OCI-M2 (cell line): ENCODE results near the gene GIT1.

ENCODE experiments used
- DNase-seq: peaks from one replicate; lab custom pipeline; 2025; ENCODE audit not compliant: unreplicated experiment; lab: John Stamatoyannopoulos, UW

Gene GIT1

DNA sequence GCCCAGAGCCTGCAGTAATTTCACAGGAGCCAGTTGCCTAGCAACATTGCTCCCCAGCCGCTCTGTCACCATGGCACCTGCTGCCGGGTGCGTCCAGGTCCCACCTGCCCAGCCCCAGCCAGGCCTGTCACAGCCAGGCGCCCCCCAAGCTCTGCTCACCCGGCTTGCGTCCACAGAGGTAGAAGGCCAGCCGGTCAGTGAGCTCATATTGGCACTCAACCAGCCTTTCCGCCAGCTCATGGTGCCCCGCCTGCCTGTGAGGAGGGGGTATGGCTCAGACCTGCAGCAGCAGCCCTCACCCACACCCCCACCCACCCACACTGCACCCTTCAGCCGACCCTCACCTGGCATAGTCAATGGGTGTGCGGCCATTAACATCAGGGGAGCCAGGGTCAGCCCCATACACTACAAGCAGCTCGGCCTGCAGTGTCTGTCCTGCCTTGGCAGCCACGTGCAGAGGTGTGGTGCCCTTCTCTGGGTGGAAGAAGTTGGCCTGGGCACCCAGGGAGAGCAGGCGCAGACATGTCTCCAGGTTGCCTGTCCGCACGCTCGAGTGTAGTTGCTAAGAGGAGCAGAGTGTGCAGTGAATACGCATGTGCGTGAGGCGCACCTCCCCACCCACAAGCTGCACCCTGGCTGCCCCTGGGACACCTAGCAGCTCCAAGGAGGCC, 7.7 kb downstream of the GIT1 start:
- DNase-seq = no peak

- no peak for DNase-seq
Observed at GRCh38 chr17:29579866-29580771, 9.3 kb downstream of the GIT1 start.

GRCh38 chr17:29578626-29579485, 10.6 kb downstream of the GIT1 start:
- DNase-seq = no peak

DNA sequence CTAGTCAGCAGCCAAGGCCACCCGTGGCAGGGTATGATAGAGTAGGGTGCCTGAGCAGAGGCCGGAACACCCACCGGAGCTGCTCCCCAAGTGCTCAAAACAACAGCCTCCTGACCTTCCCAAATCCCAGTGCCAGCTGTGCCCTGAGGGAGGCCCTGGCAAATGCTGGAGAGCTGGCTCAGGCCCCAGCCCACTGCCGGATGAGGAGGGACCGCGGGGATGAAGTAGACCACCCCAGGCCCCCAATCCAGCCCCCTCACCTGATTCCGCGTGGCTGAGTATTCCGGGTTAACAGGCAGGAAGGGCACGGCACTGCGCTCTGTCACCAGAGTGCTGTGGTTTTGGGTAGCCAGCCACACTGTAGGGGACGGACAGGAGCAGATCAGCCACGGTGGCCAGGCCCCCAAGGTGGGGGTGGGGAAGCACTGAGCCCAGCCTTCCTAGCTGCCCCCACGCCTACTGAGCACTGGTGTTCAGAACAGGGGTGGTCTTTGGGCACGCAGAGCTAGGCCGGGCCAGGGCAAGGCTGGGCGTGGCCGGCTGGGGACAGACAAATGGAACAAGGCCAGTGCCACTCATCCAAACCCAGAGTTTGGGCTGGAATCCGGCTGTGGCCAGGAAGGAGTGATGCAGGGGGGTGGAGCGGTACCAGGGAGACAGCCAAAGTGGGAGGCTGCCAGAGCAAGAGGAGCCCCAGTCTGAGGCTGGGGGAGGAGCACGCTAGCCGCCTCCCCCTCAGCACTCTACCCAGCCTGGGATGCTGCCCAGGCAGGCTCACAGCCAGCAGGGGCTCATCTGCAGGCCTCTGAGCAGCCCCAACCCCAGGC, 11.8 kb downstream of the GIT1 start:
- no peak for DNase-seq

DNA sequence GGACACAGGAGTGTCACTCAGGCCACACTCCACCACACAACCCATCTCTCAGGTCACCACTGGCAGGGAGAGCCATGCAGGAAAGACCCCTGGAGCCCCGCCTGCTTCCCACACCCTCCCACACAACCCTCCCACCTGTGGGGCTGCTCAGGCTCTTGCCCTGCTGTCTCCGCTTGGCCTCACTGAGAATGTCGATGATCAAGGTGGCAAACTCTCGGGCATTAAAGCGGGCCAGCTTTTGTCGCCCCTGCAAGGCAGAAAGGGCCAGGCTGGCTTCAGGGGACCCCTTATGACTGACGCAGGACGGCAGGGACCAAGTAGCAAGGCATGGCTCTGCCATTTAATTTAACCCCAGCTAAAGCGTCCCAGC, 12.5 kb downstream of the GIT1 start:
- no peak for DNase-seq

GRCh38 chr17:29576214-29577000, 13.0 kb downstream of the GIT1 start:
- DNase-seq = no peak

DNA sequence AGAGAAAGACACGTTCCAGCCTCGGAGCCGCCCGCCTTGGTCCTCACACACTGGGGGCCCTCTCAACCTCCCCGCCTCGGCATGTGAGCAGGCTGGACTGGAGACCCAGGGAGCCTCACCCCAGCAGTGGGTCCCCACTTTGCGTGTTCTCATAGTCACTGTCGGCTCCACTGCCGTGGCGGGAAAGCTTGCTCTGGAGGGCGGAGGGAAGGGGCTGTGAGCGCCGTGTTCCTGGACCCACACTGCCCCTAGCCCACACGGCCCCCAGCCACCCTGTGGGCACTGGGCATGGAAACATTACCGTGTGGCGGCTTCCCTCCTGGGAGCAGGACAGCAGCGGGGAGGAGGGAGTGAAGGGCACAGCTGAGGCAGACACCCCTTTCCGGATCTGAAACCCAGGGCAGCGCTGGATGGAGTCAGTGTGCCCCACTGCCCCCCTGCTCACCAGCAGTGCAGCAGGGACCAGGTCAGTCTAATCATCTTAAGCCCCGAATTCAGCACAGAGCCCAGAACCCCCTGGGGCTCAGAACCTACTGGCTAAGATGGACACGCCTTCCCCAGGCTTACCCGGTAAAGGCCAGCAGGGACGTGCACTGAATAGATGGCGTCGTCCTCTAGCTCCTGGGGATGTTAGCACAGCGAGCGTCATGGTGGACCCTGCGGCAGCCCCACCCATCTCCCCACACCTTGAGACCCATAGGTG, 13.8 kb downstream of the GIT1 start:
- DNase-seq = no peak

GRCh38 chr17:29574732-29575510, 14.5 kb downstream of the GIT1 start:
- DNase-seq = no peak

- DNase-seq = no peak
Observed at GRCh38 chr17:29573871-29574731, 15.3 kb downstream of the GIT1 start.

DNA sequence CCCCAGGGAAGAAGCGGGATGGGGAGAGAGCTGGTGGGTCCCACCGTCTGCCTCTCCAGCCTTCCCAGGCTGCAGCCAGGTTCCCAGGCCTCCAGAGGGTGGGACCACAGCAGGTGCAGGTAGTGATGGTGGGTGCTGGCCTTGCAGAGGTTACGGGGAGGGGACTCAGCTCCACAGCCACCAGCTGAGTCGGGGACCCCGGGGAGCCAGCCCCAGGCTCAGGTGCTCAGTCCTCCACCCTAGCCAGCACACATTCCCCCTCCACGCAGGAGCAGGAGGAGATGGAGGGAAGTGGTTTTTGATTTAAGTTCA, 15.9 kb downstream of the GIT1 start:
- no peak for DNase-seq

DNA sequence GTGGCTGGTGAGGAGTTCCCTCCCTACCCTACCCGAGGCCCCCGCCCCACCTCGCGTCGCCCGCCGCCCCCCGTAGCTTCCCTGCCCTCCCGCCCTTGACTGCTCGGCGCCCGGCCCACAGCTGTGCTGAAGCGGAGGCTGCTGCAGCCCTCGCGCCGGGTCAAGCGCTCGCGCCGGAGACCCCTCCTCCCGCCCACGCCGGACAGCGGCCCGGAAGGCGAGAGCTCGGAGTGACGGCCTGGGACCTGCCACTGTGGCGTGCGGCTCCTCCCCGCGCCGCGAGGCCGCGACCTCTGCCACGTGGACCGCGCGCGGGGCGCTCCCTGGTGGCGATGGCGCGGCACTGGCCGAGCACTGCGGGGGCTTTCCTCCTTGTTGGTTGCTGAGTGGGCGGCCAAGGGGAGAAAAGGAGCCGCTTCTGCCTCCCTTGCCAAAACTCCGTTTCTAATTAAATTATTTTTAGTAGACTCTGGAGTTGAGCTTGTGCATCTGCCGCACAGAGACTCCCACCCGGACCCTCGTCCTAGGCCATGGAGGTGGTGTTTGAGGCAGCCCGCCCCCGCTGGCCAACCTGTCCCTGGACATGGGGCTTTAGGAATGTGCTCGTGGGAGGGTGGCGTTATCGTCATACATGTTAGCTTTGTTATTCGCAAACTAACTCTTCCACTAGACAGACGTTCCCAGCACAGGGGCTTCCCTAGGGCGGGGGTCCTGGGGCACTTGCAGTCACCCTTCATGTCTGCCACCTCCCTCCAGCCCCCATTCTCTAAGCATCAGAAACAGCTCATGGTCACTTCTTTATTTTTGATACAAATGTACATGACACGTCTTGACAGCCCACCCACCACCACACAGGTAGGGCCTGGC, 16.5 kb downstream of the GIT1 start:
- no peak for DNase-seq

GRCh38 chr17:29571883-29572681, 17.4 kb downstream of the GIT1 start:
- no peak for DNase-seq

DNA sequence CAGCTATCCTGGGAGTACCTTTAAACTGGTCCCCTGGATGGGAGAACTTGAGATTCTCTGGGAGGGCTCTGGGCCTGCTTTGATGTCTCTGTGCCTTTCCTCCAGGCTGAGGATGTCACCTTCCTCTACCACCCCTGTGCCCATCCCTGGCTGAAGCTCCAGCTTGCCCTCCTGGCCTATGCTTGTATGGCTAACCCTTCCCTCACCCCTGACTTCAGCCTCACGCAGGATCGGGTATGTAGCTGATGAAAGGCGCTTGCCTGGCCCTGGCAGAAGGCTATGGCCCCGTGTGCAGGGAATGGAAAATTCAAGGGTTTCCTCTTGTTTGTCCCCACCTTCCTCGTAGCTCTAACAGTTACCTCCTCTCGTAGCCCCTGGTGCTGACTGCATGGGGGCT, 18.0 kb downstream of the GIT1 start:
- no peak for DNase-seq

DNA sequence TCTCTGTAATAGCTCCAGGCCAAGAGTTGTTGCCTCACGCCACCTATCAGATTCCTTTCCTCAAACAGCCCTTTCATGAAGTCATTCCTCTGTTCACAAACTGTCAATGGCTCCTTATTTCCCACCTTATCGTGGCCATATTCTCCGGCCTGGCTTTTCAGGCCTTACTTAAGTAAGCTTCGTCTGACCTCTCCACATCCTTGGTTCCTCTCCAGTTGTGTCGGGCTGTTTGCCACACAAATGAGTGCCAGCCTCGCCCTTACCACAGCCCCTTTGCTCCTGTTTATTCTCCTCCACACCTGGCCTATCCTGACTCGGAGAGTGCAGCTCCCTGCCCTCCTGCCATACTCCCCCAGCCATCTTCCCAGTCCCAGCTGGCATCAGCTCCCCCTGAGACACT, 18.9 kb downstream of the GIT1 start:
- DNase-seq = no peak

- DNase-seq = no peak
Observed at GRCh38 chr17:29569245-29569950, 20.1 kb downstream of the GIT1 start.
